ENCODE results near the gene TRIM69. TPM values are rescaled to one million over a fixed set of nuclear protein-coding genes. Genes with fewer than 3 reads are reported as not detected.
"Not testable (repeated sequence)": the region's sequence is repeated elsewhere in the genome, so short reads cannot be mapped to it uniquely, and the experiment has no call there.

TRIM69 gene
- total RNA-seq, 1 donor from 2014 or later = 35.4 TPM

DNA sequence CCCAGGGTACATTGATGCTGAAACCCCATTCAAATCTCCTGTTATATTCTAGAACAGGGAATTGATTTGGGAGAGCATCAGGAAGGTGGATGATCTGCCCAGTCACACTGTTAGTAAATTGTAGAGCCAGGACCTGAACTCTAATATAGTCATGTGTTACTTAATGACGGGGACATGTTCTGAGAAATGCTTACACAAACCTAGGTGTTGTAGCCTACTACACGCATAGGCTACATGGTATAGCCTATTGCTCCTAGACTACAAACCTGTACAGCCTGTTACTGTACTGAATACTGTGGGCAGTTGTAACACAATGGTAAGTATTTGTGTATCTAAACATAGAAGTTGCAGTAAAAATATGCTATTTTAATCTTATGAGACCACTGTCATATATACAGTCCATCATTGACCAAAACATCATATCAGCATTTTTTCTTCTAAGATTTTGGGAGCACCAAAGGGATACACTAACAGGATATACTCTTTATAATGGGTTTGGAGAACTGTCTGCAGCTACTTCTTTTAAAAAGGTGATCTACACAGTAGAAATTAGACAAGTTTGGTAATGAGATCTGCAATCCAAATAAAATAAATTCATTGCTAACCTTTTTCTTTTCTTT is 19.2 kb upstream of the TRIM69 start:
- peaks cover 87% of the 10 kb centered on the region for H3K4me1 Mint-ChIP-seq
- no peak for DNase-seq
- ATAC-seq (ENCODE audit: low read depth) = no peak
- no peaks in the 10 kb centered on the region for H3K9me3 Mint-ChIP-seq
- CTCF ChIA-PET = interaction anchor here (6.8 to 16.4 kb wide), 3 partner anchors 10 to 52 kb away, joined by 96 to 239 read pairs (median 164); partner anchors contain the start of genes SPG11 and TRIM69
- H3K27ac Mint-ChIP-seq = peak overlapping the region; percentile 56
- POLR2A ChIA-PET = interaction anchor here (0.7 to 24.4 kb wide), 5 partner anchors 12 to 114 kb away, joined by 3 to 2387 read pairs (median 3); partner anchors contain the start of genes SPG11 and TRIM69
- no peak overlapping the region for H3K4me3 Mint-ChIP-seq
- intact Hi-C loops (cut with micrococcal nuclease) = no loop called here
- no peaks in the 10 kb centered on the region for H3K27me3 Mint-ChIP-seq
- peaks cover 74% of the 10 kb centered on the region for H3K36me3 Mint-ChIP-seq (ENCODE audit: low read depth)
- TF ChIP-seq, protein P1, sequence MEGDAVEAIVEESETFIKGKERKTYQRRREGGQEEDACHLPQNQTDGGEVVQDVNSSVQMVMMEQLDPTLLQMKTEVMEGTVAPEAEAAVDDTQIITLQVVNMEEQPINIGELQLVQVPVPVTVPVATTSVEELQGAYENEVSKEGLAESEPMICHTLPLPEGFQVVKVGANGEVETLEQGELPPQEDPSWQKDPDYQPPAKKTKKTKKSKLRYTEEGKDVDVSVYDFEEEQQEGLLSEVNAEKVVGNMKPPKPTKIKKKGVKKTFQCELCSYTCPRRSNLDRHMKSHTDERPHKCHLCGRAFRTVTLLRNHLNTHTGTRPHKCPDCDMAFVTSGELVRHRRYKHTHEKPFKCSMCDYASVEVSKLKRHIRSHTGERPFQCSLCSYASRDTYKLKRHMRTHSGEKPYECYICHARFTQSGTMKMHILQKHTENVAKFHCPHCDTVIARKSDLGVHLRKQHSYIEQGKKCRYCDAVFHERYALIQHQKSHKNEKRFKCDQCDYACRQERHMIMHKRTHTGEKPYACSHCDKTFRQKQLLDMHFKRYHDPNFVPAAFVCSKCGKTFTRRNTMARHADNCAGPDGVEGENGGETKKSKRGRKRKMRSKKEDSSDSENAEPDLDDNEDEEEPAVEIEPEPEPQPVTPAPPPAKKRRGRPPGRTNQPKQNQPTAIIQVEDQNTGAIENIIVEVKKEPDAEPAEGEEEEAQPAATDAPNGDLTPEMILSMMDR (IDR thresholded peaks at IDR 0.05) = no peak

DNA sequence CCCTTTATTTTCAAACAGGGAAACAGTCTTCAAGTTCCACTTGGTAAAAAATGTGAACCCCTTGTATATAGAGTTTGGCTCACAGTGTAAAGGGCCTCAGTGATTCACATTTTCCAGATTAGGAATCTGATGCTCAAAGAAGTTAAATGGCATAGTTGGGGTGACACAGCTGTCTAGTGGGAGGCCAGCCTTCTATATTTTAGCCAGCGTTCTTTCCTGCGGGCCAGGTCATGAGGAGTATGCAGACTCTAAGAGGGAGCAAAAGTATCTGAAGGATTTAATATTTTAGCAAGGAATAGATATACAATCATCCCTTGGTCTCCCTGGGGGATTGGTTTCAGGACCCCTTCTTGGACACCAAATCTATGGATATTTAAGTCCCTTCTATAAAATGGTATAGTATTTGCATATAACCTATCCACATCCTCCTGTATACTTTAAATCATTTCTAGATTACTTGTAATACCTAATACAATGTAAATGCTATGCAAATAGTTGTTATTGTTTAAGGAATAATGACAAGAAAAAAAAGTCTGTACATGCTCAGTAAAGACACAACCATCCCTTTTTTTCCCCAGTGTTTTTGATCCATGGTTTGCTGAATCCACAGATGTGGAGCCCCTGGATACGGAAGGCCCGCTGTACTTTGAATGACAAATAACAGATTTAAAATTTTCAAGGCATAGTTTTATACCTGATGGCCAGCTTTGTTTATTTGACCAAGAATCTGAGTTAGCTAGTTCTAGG is 18.0 kb upstream of the TRIM69 start:
- Mint-ChIP-seq H3K9me3 (no peaks in the 10 kb centered on the region), H3K27me3 (no peaks in the 10 kb centered on the region), H3K27ac (peak overlapping the region; percentile 98), H3K36me3 (ENCODE audit: low read depth) (peaks cover 64% of the 10 kb centered on the region), H3K4me3 (no peak overlapping the region), H3K4me1 (peaks cover 92% of the 10 kb centered on the region)
- POLR2A ChIA-PET = interaction anchor here (1.1 to 24.4 kb wide), 4 partner anchors 1 to 55 kb away, joined by 3 to 2387 read pairs (median 1718); partner anchors contain the start of genes B2M, PATL2, SPG11 and TRIM69
- intact Hi-C loops (cut with micrococcal nuclease) = no loop called here
- no peak for ATAC-seq (ENCODE audit: low read depth)
- TF ChIP-seq, protein P1 (IDR thresholded peaks at IDR 0.05) = no peak
- CTCF ChIA-PET = interaction anchor here (1.4 to 16.4 kb wide), 5 partner anchors 7 to 53 kb away, joined by 5 to 239 read pairs (median 40); partner anchors contain the start of genes B2M, PATL2, SPG11 and TRIM69
- no peak for DNase-seq

DNA sequence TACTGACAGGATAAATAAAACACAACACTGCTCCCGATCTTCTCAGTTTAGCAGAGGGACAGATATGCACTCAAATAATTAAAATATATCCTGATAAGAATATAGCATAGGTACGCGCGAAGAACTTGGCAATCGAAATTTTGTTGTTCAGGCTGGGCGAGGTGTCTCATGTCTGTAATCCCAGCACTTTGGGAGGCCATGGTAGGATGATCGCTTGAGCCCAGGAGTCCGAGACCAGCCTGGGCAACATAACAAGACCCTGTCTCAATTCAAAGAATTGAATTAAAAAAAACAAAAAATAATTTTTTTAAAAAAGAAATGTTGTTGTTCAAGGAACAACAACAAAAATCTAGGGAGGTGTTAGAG is 17.4 kb upstream of the TRIM69 start:
- intact Hi-C loops (cut with micrococcal nuclease) = loop anchor here (1.0 kb wide), 1 partner anchor 9 kb away; no protein-coding TSS in a partner anchor
- H3K4me1 Mint-ChIP-seq = peaks cover 93% of the 10 kb centered on the region
- TF ChIP-seq, protein P1 (IDR thresholded peaks at IDR 0.05) = no peak
- no peaks in the 10 kb centered on the region for H3K9me3 Mint-ChIP-seq
- DNase-seq (no peak), ATAC-seq (ENCODE audit: low read depth) (no peak)
- H3K27ac Mint-ChIP-seq = peak overlapping the region; percentile 98
- H3K36me3 Mint-ChIP-seq (ENCODE audit: low read depth) = peaks cover 60% of the 10 kb centered on the region
- no peaks in the 10 kb centered on the region for H3K27me3 Mint-ChIP-seq
- POLR2A ChIA-PET = interaction anchor here (0.8 to 24.4 kb wide), 6 partner anchors 1 to 180 kb away, joined by 3 to 2387 read pairs (median 528); partner anchors contain the start of genes B2M, PATL2, SPG11 and TRIM69
- H3K4me3 Mint-ChIP-seq = peak overlapping the region; percentile 72
- CTCF ChIA-PET = interaction anchor here (0.8 to 16.4 kb wide), 5 partner anchors 8 to 54 kb away, joined by 3 to 239 read pairs (median 8); partner anchors contain the start of genes B2M, PATL2, SPG11 and TRIM69

DNA sequence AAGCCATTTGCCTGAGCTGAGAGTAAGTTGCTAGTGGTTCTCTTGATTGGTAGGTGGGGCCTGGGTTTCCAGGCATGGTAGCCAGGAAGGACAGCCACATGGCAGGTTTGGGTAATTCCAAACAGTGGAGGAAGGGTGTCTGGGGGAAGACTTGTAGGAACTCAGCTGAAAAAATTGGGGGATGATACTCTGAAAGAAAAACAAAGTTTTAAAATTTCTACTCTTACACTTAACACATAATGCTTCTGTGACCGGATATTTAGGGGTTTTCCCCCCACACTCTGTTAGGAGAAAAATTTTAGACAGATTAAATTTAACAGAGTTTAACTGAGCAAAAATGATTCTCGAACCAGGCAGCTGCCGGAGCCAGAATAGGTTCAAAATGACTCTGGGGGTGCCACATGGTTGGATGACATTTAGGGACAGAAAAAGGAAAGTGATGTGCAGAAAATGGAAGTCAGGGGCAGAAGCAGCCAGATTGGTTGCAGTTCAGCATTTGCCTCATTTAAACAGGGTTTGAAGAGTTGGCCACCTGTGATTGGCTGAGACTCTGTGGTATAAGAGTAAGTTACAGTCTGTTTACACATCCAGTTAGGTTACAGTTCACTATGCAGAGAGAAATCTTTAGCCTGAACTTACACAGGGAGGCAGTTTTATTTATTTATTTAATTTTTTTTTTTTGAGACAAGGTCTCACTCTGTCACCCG is 16.9 kb upstream of the TRIM69 start:
- TF ChIP-seq, protein P1 (IDR thresholded peaks at IDR 0.05) = no peak
- no peak for DNase-seq
- Mint-ChIP-seq H3K36me3 (ENCODE audit: low read depth) (peaks cover 55% of the 10 kb centered on the region), H3K9me3 (no peaks in the 10 kb centered on the region), H3K4me1 (peaks cover 93% of the 10 kb centered on the region), H3K27me3 (no peaks in the 10 kb centered on the region), H3K27ac (peak overlapping the region; percentile 98), H3K4me3 (peak overlapping the region; percentile 72)
- intact Hi-C loops (cut with micrococcal nuclease) = loop anchor here (1.0 kb wide), 1 partner anchor 9 kb away; no protein-coding TSS in a partner anchor
- ChIA-PET CTCF (interaction anchor here (0.8 to 16.4 kb wide), 5 partner anchors 8 to 54 kb away, joined by 3 to 239 read pairs (median 8); partner anchors contain the start of genes B2M, PATL2, SPG11 and TRIM69), POLR2A (interaction anchor here (0.8 to 24.4 kb wide), 6 partner anchors 2 to 181 kb away, joined by 3 to 2387 read pairs (median 528); partner anchors contain the start of genes B2M, PATL2, SPG11 and TRIM69)
- peak; percentile 64 for ATAC-seq (ENCODE audit: low read depth)

DNA sequence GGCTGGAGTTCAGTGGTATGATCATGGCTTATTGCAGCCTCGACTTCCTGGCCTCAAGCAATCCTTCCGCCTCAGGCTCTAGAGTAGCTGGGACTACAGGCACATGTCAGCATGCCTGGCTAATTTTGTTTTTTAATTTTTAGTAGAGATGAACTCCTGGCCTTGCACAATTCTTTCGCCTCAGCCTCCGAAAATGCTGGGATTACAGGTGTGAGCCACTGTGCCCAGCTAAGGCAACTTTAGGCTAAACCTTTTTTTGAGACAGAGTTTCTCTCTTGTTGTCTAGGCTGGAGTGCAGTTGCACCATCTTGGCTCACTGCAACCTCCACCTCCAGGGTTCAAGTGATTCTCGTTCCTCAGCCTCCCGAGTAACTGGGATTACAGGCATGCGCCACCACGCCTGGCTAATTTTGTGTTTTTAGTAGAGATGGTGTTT is 16.3 kb upstream of the TRIM69 start:
- not testable (repeated sequence) for ATAC-seq (ENCODE audit: low read depth); DNase-seq; H3K27me3 Mint-ChIP-seq; H3K4me3 Mint-ChIP-seq; H3K9me3 Mint-ChIP-seq
- ChIA-PET POLR2A (interaction anchor here (1.0 to 24.4 kb wide), 5 partner anchors 3 to 56 kb away, joined by 4 to 2387 read pairs (median 1048); partner anchors contain the start of genes B2M, PATL2, SPG11 and TRIM69), CTCF (interaction anchor here (1.3 to 16.4 kb wide), 4 partner anchors 9 to 55 kb away, joined by 3 to 239 read pairs (median 24); partner anchors contain the start of genes B2M, PATL2, SPG11 and TRIM69)
- peaks cover 50% of the 10 kb centered on the region for H3K36me3 Mint-ChIP-seq (ENCODE audit: low read depth)
- peak overlapping the region; percentile 98 for H3K27ac Mint-ChIP-seq
- intact Hi-C loops (cut with micrococcal nuclease) = loop anchor here (1.0 kb wide), 1 partner anchor 8 kb away; no protein-coding TSS in a partner anchor
- peaks cover 94% of the 10 kb centered on the region for H3K4me1 Mint-ChIP-seq

Measured in activated B cell treated with CpG ODN at 0.5 μM for 24 hours (primary cell).